Stomach (tissue), 9 donors: ENCODE results near the gene AGAP5. TPM values are rescaled to one million over a fixed set of nuclear protein-coding genes. Genes with fewer than 3 reads are reported as not detected.

Source experiments
- DNase-seq, 2 donors: peaks; one replicate each; pipeline versions ENCODE4 v3.0.0 to v3.0.0-alpha.2; 2013 to 2019
- H3K27ac ChIP-seq, 5 donors: fragments of 200-600 bp in 4 of 5; sonication (generic) in 4 of 5; one replicate each; pipeline ENCODE4 v1.5.1; 2013 to 2019; ENCODE audit warnings: mild to moderate bottlenecking in 1 of 5, moderate library complexity in 1 of 5
- H3K27me3 ChIP-seq, 3 donors: fragments of 200-600 bp; sonication (generic); one replicate each; pipeline ENCODE4 v1.5.1; 2017 to 2019; ENCODE audit warnings: mixed run types in 1 of 3
- H3K36me3 ChIP-seq, 4 donors: fragments of 200-600 bp; sonication (generic); 1 replicate in 3 of 4; 2 replicates in 1 of 4; pipeline ENCODE4 v1.5.1; 2016 to 2019
- H3K4me1 ChIP-seq, 4 donors: fragments of 200-600 bp; sonication (generic); one replicate each; pipeline ENCODE4 v1.5.1; 2016 to 2019
- H3K4me3 ChIP-seq, 4 donors: fragments of 200-600 bp; sonication (generic) in 3 of 4; one replicate each; pipeline ENCODE4 v1.5.1; 2016 to 2019; ENCODE audit warnings: mild to moderate bottlenecking in 1 of 4
- H3K9me3 ChIP-seq, 4 donors: fragments of 200-600 bp; sonication (generic); one replicate each; pipeline ENCODE4 v1.5.1; 2016 to 2019
- CTCF ChIP-seq, 7 experiments: fragments of 450-650 bp in 4 of 7; fragments of 200-600 bp in 3 of 7; sonication (generic) in 3 of 7; IDR thresholded peaks; one replicate each; pipeline ENCODE4 v1.5.1; 2016 to 2019; ENCODE audit warnings: antibody characterized with exemption in 7 of 7, control low read depth in 2 of 7, mild to moderate bottlenecking in 1 of 7
- EP300 ChIP-seq: sonication (generic); formaldehyde crosslinking; IDR thresholded peaks from one replicate; pipeline ENCODE4 v1.6.1; 2017; ENCODE audit warnings: antibody characterized with exemption
- POLR2A ChIP-seq, 4 donors: fragments of 450-650 bp; IDR thresholded peaks; one replicate each; pipeline ENCODE4 v1.6.1; 2016; ENCODE audit warnings: antibody characterized with exemption in 4 of 4, control low read depth in 2 of 4, mild to moderate bottlenecking in 1 of 4, moderate library complexity in 1 of 4
- POLR2AphosphoS5 ChIP-seq, 3 donors: sonication (generic); formaldehyde crosslinking; IDR thresholded peaks; one replicate each; pipeline ENCODE4 v1.6.1; 2016; ENCODE audit warnings: antibody characterized with exemption in 3 of 3
- WGBS, 5 donors: extraction: QIAGEN DNeasy Blood & Tissue Kit in 3 of 5; methylation state at CpG; one replicate each; pipeline versions ENCODE4 v1.1.5 to v1.1.7; 2013 to 2018; 5-methylcytosine and 5-hydroxymethylcytosine counted together
- intact Hi-C: fragments of 100-400 bp; cut with DNase I; formaldehyde crosslinking; loops from one replicate; pipeline ENCODE4 v1.15.1; 2023; ENCODE audit warnings: low total_unique reads
- polyA plus RNA-seq, 3 donors: library from polyadenylated mRNA; stranded (reverse); fragments of 200-250 nt; gene quantifications; one replicate each; pipeline ENCODE4 v1.2.3, GENCODE V29; 2013
- small RNA-seq, 4 donors: library from RNA; depleted of rRNA; stranded (forward); fragments of <200 nt; gene quantifications; one replicate each; pipeline ENCODE3, GENCODE V24; 2016
- total RNA-seq, 5 donors: library from RNA; depleted of rRNA; stranded (reverse); fragments of >200 nt; gene quantifications; one replicate each; pipeline versions ENCODE4 v1.1.0 to v1.2.3, GENCODE V29; 2014 to 2016
- donor health status: healthy with polysubstance abuse.
- donor health status: Bipolar disorder and iron deficiency.
- donor health status: healthy.

AGAP5 gene
- total and polyA plus RNA-seq, 8 donors, result 1.8 to 20.1 (median 5.8) TPM

- intact Hi-C loops, result no loop called here
- Histone ChIP-seq H3K36me3 (no peaks in the 10 kb centered on the region), H3K9me3 (no peaks in the 10 kb centered on the region), H3K27me3 (no peaks in the 10 kb centered on the region), H3K4me1 (peaks cover 8 to 21% (median 15%) of the 10 kb centered on the region in 4 donors), H3K27ac (peak overlapping the region; percentile 77 to 89 (median 87)), H3K4me3 (peak overlapping the region; percentile 83 to 97 (median 92))
- WGBS, 5 donors, result 2% methylated on average over 33 to 42 of the region's 42 CpGs
- peak; percentile 97 to 99 for DNase-seq
- TF ChIP-seq EP300 (no peak), POLR2AphosphoS5 (IDR thresholded peaks at IDR 0.05) (peak; percentile 65 to 85 (median 79)), POLR2A (IDR thresholded peaks at IDR 0.05) (peak in 1 of 4 donors; percentile 7), CTCF (IDR thresholded peaks at IDR 0.05) (no peak)
Observed at GRCh38 chr10:73625884-73626752, 71.8 kb downstream of the AGAP5 start.

- no peak for TF ChIP-seq EP300
- peak in 1 of 7 experiments; percentile 9 for TF ChIP-seq CTCF (IDR thresholded peaks at IDR 0.05)
- no peaks in the 10 kb centered on the region for H3K36me3 ChIP-seq
- peak in 1 of 2 donors; percentile 67 for DNase-seq
- peak overlapping the region; percentile 47 to 89 (median 87) for H3K27ac ChIP-seq
- intact Hi-C loops, result no loop called here
- H3K27me3 ChIP-seq, result no peaks in the 10 kb centered on the region
- peak overlapping the region; percentile 83 to 97 (median 92) for H3K4me3 ChIP-seq
- 0 to 1% (median 1%) methylated on average over 41 to 46 of the region's 46 CpGs for WGBS, 5 donors
- no peaks in the 10 kb centered on the region for H3K9me3 ChIP-seq
- peaks cover 8 to 21% (median 15%) of the 10 kb centered on the region in 4 donors for H3K4me1 ChIP-seq
Observed at GRCh38 chr10:73625004-73625883, 72.7 kb downstream of the AGAP5 start.

Small RNAs within 50 kb of the gene (small RNA-seq; reads per million reads assigned to genes)
- gene AC022400.4, result 0 reads per million in 4 donors
- 0 reads per million in 4 donors for gene RNA5SP320

Other genes with a start within 250 kb of the AGAP5 start
- gene PPP3CB, start 202.1 kb downstream of the AGAP5 start, total RNA-seq, result 10 to 100 TPM; 12.5 to 77.1 (median 43.3) TPM
- 10 to 100 TPM; 23.2 to 29.0 (median 24.4) TPM for gene PPP3CB, start 202.1 kb downstream of the AGAP5 start, polyA plus RNA-seq
- 100 to 1,000 TPM in 4 of 5 donors, 10 to 100 TPM in 1; 33.0 to 369 (median 112) TPM for gene USP54, start 106.8 kb downstream of the AGAP5 start, total RNA-seq
- gene USP54, start 106.8 kb downstream of the AGAP5 start, polyA plus RNA-seq, result 10 to 100 TPM in 2 of 3 donors, 1 to 10 TPM in 1; 7.3 to 17.3 (median 11.1) TPM
- 1 to 10 TPM in 1 of 5 donors, not detected in 4; 1.3 TPM for gene MYOZ1, start 56.6 kb downstream of the AGAP5 start, total RNA-seq
- gene MYOZ1, start 56.6 kb downstream of the AGAP5 start, polyA plus RNA-seq, result 1 to 10 TPM in 1 of 3 donors, under 1 TPM in 2; 0.18 to 1.2 (median 0.19) TPM
- gene SYNPO2L, start 42.1 kb downstream of the AGAP5 start, total RNA-seq, result not detected
- gene SYNPO2L, start 42.1 kb downstream of the AGAP5 start, polyA plus RNA-seq, result under 1 TPM in 2 of 3 donors, not detected in 1; 0.03 to 0.12 TPM
- 10 to 100 TPM; 40.6 to 58.8 (median 50.7) TPM for gene SEC24C, start 46.3 kb upstream of the AGAP5 start, total RNA-seq
- gene SEC24C, start 46.3 kb upstream of the AGAP5 start, polyA plus RNA-seq, result 10 to 100 TPM; 23.5 to 25.2 (median 25.1) TPM
- 10 to 100 TPM in 3 of 5 donors, 1 to 10 TPM in 2; 1.3 to 51.0 (median 11.2) TPM for gene CHCHD1, start 83.9 kb upstream of the AGAP5 start, total RNA-seq
- gene CHCHD1, start 83.9 kb upstream of the AGAP5 start, polyA plus RNA-seq, result 10 to 100 TPM; 60.2 to 81.6 (median 69.9) TPM
- 100 to 1,000 TPM in 3 of 5 donors, 10 to 100 TPM in 2; 43.4 to 325 (median 101) TPM for gene ZSWIM8, start 87.5 kb upstream of the AGAP5 start, total RNA-seq
- 100 to 1,000 TPM in 1 of 3 donors, 10 to 100 TPM in 2; 53.4 to 121 (median 57.7) TPM for gene ZSWIM8, start 87.5 kb upstream of the AGAP5 start, polyA plus RNA-seq
- 10 to 100 TPM in 4 of 5 donors, 1 to 10 TPM in 1; 2.3 to 97.4 (median 16.7) TPM for gene NDST2, start 113.5 kb upstream of the AGAP5 start, total RNA-seq
- 1 to 10 TPM; 3.5 to 9.8 (median 6.5) TPM for gene NDST2, start 113.5 kb upstream of the AGAP5 start, polyA plus RNA-seq
- 10 to 100 TPM; 28.8 to 93.3 (median 31.9) TPM for gene CAMK2G, start 176.4 kb upstream of the AGAP5 start, total RNA-seq
- 10 to 100 TPM in 2 of 3 donors, 1 to 10 TPM in 1; 7.5 to 22.8 (median 11.0) TPM for gene CAMK2G, start 176.4 kb upstream of the AGAP5 start, polyA plus RNA-seq
- gene PLAU, start 213.0 kb upstream of the AGAP5 start, total RNA-seq, result 10 to 100 TPM in 2 of 5 donors, 1 to 10 TPM in 2, not detected in 1; 5.5 to 16.1 (median 9.3) TPM
- gene PLAU, start 213.0 kb upstream of the AGAP5 start, polyA plus RNA-seq, result 10 to 100 TPM in 1 of 3 donors, 1 to 10 TPM in 2; 9.6 to 39.5 (median 9.9) TPM